GM19240 (cell line): ENCODE results near the gene ASPSCR1.

Experiments used
- DNase-seq: peaks from one replicate; pipeline ENCODE4 v3.0.0; 2011; ENCODE audit warnings: low spot score; ENCODE audit not compliant: insufficient read length

Gene ASPSCR1

DNA sequence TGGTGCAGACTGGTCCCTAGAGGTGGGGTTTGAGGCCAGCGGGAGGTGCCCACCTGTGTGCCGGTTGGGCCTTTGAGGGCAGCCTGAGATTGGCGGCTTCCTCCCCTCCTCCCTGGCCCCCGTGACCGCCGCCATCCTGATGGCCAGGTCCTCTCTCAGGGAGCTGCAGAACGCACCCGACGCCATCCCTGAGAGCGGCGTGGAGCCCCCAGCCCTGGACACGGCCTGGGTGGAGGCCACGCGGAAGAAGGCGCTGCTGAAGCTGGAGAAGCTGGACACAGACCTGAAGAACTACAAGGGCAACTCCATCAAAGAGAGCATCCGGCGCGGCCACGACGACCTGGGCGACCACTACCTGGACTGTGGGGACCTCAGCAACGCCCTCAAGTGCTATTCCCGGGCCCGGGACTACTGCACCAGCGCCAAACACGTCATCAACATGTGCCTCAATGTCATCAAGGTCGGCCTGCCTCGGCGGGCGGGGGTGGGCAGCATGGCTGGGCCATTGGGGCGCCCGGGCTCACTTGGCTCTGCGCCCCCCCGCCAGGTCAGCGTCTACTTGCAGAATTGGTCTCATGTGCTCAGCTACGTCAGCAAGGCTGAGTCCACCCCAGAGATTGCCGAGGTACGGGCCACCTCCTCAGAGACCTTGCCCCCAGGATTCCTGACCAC lies 77.1 kb downstream of the ASPSCR1 start:
- DNase-seq: no peak

DNA sequence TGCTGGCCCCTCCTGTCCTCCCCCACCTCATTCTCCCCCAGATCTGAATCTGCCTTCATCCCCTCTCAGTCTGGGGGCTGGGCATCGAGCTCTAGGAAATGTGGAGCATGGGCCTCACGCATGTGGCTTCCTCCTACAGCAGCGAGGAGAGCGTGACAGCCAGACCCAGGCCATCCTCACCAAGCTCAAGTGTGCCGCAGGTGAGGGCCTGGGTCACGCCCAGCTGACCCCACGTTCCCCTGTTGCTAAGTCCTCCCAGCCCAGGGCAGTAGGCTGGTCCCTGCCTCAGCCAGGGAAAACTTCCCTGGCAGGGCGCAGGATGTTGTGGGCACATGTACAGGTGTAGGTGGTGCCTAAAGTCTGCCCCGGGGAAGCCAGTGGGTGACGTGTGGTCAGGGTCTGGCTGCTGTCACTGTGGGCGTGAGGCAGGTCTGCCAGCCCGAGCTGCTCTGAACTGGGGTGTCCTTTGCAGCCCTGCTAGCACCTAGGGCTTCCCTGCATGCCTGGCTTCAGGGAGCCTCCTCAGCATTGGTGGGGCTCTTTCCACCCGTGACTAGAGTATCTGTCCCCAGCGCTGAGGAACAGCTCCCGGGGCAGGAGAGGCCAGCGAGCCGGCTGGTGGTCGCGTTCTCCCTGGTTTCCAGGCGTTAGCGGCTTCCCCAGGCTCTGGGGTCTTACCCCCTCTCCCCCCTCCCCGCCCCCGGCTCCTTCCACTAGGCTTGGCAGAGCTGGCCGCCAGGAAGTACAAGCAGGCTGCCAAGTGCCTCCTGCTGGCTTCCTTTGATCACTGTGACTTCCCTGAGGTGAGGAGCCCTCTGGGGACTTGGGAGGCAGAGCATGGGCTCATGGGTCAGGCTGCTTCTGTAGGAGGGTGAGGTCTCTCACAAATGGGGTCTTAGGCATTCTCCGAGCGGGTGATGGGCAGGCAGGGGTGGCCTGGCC lies 77.9 kb downstream of the ASPSCR1 start:
- no peak for DNase-seq

DNA sequence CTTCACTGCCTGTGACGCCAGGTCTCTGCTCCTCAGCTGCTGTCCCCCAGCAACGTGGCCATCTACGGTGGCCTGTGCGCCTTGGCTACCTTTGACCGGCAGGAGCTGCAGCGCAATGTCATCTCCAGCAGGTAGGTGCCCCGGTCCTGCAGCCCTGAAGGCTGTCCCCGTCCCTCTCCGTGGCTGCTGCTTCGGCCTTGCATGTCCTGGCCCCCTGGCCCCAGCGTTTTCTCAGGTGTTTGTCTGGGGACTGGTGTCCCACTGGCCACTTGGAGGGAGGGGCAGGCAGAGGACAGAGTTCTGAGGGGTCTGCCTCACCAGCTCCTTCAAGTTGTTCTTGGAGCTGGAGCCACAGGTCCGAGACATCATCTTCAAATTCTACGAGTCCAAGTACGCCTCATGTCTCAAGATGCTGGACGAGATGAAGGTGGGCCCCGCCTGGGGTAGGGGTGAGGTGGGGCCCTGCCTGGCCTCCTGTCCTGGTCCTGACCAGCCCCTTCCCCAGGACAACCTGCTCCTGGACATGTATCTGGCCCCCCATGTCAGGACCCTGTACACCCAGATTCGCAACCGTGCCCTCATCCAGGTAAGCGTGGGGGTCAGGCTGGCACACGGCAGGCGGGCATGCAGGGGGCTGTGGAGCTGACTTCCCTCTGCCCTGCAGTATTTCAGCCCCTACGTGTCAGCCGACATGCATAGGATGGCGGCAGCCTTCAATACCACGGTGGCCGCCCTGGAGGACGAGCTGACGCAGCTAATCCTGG lies 78.7 kb downstream of the ASPSCR1 start:
- DNase-seq: no peak

DNA sequence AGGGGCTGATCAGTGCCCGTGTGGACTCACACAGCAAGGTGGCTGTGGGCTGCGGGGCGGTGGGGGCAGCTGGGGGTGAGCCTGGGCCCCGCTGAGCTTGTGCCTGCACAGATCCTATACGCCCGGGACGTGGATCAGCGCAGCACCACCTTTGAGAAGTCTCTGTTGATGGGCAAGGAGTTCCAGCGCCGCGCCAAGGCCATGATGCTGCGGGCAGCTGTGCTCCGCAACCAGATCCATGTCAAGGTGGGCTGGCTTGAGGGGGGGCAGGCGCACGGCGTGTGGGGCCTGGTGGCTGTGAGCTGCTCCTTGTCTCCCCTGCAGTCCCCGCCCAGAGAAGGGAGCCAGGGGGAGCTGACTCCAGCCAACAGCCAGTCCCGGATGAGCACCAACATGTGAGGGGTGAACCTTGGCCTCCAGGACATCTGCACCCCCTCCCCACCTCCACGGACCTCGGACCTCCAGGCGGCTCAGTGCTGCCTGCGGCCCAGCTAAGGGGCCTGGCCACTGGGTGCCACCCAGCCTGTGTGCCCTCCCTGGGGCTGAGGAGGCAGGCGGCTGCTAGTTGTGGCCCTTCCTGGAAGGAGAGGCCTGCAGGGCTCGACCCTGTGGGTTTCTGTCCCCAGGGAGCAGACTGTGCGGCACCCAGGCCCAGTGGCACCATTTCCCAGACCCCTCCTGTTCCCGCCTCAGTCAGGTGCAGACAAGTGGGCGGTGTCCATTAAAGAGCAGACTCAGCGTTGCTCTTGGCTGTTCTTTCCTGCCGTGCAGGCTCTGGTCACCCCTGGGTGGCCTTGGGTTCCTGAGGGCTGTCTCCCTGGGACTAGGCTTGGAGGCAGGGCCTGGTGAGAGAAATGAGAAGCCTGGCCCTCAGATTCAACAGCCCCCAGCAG lies 79.5 kb downstream of the ASPSCR1 start:
- no peak for DNase-seq

DNA sequence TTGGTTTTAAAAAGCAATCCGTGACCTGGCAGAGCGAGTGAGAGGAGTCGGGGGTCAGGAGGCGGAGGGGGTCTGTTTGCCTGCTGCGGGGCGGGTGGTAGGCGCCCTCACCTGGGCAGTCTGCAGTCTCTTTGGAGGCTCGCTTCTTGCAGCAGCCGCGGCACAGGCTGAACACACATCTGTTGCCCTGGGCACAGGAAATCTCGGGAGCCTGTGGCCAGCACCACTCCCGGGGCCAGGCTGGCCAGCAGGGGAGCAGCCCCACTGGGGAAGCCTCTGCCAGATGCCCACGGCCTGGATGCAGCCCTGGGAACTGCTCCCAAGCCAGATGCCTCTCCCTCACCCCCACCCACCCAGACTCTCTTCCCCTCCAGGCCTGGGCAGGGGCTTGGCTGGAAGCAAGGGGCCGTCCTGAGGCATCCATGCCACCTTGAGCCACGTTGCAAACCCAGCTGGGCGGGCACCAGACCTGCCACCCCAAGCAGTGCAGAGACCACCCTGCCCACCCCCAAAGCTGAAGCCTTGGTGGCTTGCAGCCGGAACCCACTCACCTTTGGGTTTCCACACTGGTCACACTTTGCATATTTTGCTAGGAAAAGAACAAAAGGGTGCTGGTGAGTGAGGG lies 80.9 kb downstream of the ASPSCR1 start:
- no peak for DNase-seq

DNA sequence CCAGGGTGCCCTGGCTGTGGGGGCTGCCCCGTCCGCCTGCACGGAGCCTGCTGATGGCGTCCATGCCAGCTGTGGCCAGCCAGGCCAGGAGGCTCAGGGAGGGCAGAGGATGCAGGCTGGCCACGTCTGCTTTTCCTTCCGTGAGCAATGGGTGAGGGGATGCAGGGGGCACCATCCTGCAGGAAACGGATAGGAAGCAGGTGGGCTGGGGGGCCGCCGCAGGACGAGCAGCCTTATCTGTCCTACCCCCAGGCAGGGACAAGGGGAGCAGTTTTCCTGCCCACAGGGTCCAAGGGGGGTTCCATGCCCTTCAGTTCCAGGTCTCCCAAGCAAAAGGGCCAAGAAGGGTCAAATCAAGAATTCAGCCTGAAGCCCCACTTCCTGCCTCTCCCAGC lies 81.4 kb downstream of the ASPSCR1 start:
- DNase-seq: no peak

DNA sequence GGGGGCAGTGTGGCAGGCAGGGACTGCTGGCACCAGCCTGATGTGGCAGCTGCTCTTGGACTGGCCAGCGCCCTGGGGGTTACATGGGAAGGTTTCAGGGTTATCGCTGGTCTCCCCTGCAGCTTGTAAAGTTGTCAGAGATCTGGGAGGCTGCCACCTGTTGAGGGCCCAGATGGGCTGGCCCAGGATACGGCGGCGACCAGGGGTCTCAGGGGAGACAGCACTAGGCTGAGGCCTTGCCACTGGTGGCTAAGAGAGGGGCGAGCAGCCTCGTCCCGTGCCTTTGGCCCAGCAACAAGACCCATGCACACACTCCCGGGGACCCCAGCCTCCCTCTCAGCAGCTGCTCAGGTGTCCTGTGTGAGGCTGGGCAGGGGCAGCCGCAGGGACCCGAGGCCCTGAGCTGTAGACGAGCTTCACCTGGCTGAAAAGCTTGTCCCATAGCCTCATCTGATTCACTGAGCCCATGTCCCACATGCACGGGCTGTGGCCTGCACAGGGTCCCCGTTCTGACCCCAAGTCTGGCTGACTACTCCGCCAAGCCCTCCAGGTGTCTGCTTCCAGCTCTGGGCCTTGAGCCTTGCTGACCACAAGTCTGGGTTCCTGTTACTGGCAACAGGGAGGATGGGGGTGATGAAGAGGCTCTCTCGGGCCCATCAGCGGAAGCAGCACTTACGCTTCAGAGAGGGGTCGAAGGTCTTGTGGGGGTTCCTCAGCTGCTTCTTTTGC lies 82.0 kb downstream of the ASPSCR1 start:
- DNase-seq: no peak

DNA sequence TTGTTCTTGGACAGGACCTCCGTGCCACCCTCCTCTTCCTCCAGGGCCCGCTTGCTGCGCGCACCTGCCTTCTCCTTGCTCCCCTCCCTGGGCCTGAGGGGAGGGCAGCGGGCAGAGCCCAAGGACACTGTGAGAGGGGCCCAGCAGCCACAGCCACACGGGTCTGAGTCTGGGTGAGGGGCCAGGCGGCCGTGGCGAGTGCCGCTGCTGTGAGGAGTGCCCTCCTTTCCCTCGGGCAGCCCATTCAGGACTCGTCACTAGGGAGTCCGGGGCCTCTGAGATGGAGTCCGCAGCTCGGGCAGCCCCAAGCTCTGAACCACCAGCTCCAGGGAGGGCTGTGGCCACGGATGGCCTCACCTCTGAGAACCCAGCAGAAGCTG lies 82.6 kb downstream of the ASPSCR1 start:
- DNase-seq: no peak

DNA sequence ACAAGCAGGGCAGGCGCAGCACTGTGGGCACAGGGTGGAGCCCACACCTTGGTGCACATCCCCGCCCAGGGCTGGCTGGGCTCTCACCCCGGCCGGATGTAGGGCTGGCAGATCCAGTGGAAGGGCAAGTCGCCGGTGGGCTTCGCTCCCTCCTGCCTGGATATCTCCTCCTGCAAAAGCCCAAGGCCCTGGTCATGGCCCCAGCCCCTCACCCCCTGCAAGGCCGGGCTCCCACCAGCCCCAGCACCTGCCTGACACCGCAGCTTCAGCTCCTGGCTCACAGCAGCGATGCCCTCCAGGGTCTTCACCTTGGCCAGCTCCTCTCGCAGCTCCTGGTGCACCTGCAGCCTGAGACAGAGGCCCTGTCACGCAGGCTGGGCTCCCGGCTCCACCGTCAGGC lies 83.2 kb downstream of the ASPSCR1 start:
- no peak for DNase-seq

DNA sequence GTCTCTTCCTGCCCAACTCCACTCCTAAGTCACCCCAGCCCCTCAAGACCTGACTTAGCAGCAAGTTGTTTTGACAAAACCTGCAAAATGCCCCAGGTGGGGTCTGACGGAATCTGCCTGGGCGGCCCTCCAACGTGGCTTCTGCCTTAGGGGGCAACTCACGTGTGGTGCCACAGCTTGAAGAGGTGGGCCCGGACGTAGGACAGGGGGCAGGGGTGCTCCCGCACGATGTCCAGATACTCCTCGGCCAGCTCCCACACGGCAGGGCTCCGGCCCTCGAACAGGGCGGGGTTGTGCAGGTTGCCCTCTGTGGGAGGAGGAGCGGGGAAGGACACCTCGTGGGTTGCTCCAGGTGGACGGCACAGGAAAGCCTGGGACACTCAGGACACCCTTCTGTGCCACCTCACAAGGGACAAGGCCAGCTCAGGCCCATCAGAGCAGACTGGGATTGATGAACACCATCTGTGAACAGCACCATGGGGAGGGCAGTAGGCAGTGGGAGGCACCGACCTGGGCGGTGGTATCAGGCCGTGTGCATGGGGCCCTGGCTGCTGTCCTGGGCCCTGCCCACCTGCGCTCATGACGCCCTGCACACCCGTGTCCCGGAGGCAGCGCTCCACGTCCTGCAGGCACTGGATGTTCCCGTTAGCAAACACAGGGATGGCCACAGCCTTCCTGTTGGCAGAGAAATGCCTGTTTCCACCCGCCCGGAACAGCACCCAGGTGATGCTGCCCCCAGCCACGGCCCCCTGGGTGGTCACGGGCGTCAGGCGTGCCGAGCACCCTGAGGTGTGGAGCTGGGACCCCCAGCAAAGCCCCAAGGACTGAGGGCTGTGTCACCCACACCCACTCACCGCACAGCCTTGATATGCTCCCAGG lies 83.9 kb downstream of the ASPSCR1 start:
- no peak for DNase-seq

DNA sequence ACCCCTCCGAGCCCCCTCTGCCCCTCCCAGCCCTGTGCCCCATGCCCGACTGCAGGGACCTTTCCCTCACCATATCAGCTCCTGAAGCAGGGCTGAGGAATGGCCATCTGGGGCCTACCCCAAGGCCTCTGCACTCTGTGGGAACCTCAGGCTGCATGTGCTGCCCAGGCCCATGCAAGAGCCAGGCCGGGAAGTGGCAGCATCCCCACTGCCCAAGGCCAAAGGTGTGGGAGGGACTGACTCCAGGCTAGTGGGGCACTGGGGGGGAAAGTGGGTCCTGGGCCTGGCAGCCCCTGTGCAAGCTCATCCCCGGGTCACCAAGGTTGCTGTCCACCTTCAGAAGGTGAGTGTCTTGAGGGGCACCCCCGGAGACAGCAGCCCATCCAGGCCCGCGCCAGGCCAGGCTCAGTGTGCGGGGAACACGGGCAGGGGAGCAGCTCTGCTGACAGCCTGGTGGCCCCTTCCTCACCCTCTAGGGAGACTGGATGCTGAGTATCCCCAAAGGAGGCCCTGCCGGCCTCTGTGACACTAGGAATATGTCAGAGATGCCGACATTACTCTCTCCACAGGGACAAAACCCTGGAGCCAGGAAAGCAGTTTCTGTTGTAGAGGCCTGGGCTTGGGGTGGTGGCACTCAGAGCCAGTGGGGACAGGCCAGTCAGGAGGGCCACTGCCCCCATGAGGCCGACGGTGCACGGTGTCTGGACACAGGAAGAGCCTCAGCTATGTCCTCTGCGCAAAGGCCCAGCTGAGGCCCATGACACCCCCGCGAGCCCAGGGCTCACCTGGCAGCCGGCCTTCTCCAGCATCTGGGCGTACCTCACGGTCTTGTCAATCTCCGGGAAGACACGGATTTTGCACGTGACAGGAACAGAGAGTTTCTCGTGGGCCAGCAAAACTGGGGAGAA lies 84.9 kb downstream of the ASPSCR1 start:
- no peak for DNase-seq

DNA sequence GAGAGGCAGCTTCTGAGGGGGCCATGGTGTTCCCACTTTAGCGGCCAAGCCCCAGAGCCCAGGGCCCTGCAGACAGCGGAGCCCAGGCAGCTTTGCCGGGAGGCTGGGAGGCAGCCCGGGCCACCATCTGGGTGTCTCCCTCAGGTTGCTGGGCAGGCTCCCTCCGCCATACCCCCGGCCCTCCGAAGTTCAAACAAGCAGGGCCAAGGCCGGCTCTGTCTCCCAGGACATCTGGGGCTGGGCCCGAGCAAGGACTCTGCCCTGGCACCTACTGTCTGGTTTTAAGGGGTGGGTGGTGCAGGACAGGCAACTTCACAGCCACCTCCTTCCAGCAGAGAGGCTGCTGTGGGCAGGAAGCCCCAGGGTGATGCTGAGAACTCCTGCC lies 85.5 kb downstream of the ASPSCR1 start:
- DNase-seq: no peak

DNA sequence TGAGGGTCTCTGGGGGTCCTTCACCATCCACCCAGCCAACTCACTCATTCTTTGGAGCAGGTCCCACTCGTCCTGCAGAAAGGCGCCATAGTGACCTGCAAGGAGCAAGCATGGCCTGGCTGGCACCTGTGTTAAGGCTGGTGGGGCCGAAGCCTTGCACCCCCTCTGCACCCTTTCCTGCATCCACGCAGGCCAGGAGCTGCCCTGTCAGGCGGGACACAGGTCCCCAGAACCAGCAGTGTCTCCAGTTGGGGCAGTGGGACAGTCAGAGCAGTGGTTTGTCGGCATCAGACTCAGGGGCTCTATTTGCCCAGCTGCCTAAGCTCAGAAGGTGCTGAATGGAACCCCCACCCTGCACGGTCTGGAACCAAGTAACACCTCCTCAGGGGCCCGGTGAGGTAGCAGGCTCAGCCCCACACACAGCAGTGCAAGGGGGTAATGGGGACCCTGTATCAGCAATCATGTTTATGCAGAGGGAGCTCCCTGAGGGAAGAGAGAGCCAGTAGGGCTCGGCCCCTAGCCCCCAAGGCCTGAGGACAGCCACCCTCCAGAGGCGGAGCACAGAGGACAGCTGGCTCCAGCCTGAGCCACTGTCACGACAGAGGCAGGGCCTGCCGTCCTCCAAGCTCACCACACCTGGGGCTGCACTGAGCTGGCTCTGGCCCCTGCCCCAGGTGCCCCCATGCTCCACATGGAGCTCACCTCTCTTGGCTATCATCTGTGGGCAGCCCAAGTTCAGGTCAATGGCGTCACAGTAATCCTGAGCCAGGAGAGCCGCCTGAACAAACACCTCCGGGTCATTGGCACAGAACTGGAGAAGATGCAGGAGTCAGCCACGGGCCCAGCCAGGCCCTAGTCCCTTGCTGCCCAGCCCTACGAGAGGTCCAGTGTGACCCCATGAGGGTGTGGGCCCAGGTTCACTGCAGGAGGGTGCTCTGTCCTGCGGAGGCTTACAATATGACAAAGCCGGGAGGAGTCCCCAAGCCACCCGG lies 86.3 kb downstream of the ASPSCR1 start:
- DNase-seq: no peak

DNA sequence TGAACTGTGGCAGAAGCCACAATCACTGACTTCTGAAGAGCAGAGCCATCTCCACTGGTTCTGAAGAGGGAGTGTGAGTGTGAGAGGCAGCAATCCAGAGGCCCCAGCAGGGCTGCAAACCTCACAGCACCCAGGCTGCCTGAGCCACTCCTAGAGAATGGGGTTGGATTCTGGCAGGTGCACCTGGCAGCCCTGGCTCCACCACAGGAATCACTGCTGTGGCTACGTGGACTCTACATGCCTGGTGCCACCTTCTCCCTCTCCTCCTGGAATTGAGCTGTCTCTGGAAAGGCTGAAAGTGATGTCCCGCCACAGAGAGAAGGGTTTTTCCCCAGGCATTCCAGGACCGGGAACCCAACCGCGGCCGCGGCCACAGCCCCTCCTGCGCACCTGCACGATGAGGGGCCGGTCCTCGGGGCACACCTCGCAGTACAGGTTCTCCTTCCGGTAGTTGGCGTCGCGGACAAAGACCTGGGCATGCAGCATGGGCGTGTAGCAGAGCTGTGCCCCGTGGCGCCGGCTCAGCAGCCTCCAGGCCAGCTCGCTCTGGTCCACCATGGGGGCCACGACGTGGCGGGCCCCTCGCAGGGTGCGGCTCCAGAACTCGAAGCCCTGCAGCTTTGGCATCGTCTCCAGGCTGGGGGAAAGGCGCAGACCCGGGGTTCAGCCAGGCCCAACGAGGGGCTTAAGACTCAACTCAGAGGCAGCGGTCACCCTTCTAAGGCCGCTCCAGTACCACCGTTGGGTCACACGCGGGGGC lies 87.2 kb downstream of the ASPSCR1 start:
- no peak for DNase-seq

DNA sequence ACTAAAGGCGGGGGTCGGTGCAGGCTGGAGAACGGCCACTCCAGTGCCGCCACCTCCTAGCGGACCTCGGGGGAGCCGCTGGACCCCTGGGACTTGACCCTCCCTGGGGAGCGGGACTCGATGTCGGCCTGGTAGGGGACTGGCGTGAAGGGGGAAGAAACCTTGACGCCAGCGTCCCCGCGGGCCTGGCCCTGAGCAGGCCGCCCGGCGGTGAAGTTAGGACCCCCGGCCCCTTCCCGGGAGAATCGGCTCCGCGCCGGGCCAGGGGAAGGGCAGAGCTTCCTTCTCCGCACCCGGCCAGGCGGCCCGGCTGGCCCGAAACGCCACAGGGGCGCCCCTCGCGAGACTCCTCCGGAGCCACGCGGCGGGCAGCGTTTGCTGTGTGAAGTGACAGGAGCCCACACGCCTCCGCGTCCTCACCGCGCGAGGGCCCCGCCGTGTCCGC lies 87.8 kb downstream of the ASPSCR1 start:
- DNase-seq: peak; percentile 57
